GM19324 (cell line): ENCODE data around the gene HES1.

Source experiments
- ATAC-seq: cut with Tn5 transposase; IDR thresholded peaks from one replicate; pipeline ENCODE4 v1.9.1; 2021; ENCODE audit warnings: mild to moderate bottlenecking, moderate library complexity; ENCODE audit not compliant: unreplicated experiment, low FRiP score

HES1 gene

GRCh38 chr3:194165271-194166018 is 29.5 kb downstream of the HES1 start:
- no peak for ATAC-seq

- no peak for ATAC-seq
Observed at GRCh38 chr3:194166682-194167479, 30.9 kb downstream of the HES1 start.

GRCh38 chr3:194167480-194168282 is 31.7 kb downstream of the HES1 start:
- no peak for ATAC-seq

- ATAC-seq = no peak
Observed at GRCh38 chr3:194168994-194169393, 33.0 kb downstream of the HES1 start.

- ATAC-seq = no peak
Observed at GRCh38 chr3:194169595-194169994, 33.6 kb downstream of the HES1 start.

- no peak for ATAC-seq
Observed at GRCh38 chr3:194170793-194171192, 34.8 kb downstream of the HES1 start.

- ATAC-seq = no peak
Observed at GRCh38 chr3:194174406-194174805, 38.5 kb downstream of the HES1 start.

- no peak for ATAC-seq
Observed at GRCh38 chr3:194174980-194175379, 39.0 kb downstream of the HES1 start.

GRCh38 chr3:194176274-194176991 is 40.5 kb downstream of the HES1 start:
- ATAC-seq = no peak

GRCh38 chr3:194177141-194177540 is 41.2 kb downstream of the HES1 start:
- ATAC-seq = no peak

GRCh38 chr3:194178128-194178527 is 42.2 kb downstream of the HES1 start:
- no peak for ATAC-seq

- no peak for ATAC-seq
Observed at GRCh38 chr3:194178669-194179068, 42.7 kb downstream of the HES1 start.

- no peak for ATAC-seq
Observed at GRCh38 chr3:194180570-194180969, 44.6 kb downstream of the HES1 start.

- ATAC-seq = no peak
Observed at GRCh38 chr3:194181612-194182529, 45.9 kb downstream of the HES1 start.

- ATAC-seq = no peak
Observed at GRCh38 chr3:194183271-194183670, 47.3 kb downstream of the HES1 start.

- no peak for ATAC-seq
Observed at GRCh38 chr3:194184265-194184751, 48.4 kb downstream of the HES1 start.

GRCh38 chr3:194184801-194185200 is 48.9 kb downstream of the HES1 start:
- no peak for ATAC-seq

GRCh38 chr3:194185221-194185620 is 49.3 kb downstream of the HES1 start:
- no peak for ATAC-seq

GRCh38 chr3:194187233-194187944 is 51.4 kb downstream of the HES1 start:
- no peak for ATAC-seq
